Stimulated activated CD4-positive, alpha-beta T cell treated with anti-CD3 and anti-CD28 coated beads, Interleukin-15, amount 100 ng/mL, for 24 hours (primary cell): ENCODE results near the gene RERE.

Experiments used
- DNase-seq: peaks from one replicate; pipeline ENCODE4 v3.0.0-alpha.2; 2020

Gene RERE

GRCh38 chr1:8337776-8338525 lies 479.5 kb downstream of the RERE start:
- no peak for DNase-seq

GRCh38 chr1:8335246-8335645 lies 482.2 kb downstream of the RERE start:
- no peak for DNase-seq

- DNase-seq = no peak
Observed at GRCh38 chr1:8334106-8334851, 483.2 kb downstream of the RERE start.

- DNase-seq = no peak
Observed at GRCh38 chr1:8333246-8333987, 484.0 kb downstream of the RERE start.

GRCh38 chr1:8332806-8333205 lies 484.6 kb downstream of the RERE start:
- DNase-seq = no peak

- DNase-seq = no peak
Observed at GRCh38 chr1:8330271-8331125, 486.9 kb downstream of the RERE start.

GRCh38 chr1:8329858-8330257 lies 487.6 kb downstream of the RERE start:
- no peak for DNase-seq

- no peak for DNase-seq
Observed at GRCh38 chr1:8329439-8329838, 488.0 kb downstream of the RERE start.

GRCh38 chr1:8328271-8328670 lies 489.2 kb downstream of the RERE start:
- DNase-seq = no peak

GRCh38 chr1:8326265-8326664 lies 491.2 kb downstream of the RERE start:
- no peak for DNase-seq

GRCh38 chr1:8325771-8326170 lies 491.7 kb downstream of the RERE start:
- DNase-seq = no peak

GRCh38 chr1:8324176-8324810 lies 493.1 kb downstream of the RERE start:
- DNase-seq = no peak

GRCh38 chr1:8323706-8324105 lies 493.7 kb downstream of the RERE start:
- DNase-seq = no peak

- no peak for DNase-seq
Observed at GRCh38 chr1:8321612-8322011, 495.8 kb downstream of the RERE start.

- DNase-seq = no peak
Observed at GRCh38 chr1:8318436-8318835, 499.0 kb downstream of the RERE start.

- DNase-seq = peak; percentile 90
Observed at GRCh38 chr1:8317647-8318381, 499.6 kb downstream of the RERE start, which contains the start of gene SLC45A1. Gene SLC45A1 (plus strand): TSS chr1:8318114. CDS start chr1:8324330, 6,216 bp downstream.

- no peak for DNase-seq
Observed at GRCh38 chr1:8315573-8316475, 501.6 kb downstream of the RERE start.

GRCh38 chr1:8314346-8315280 lies 502.8 kb downstream of the RERE start:
- DNase-seq = peak; percentile 64

GRCh38 chr1:8313231-8313630 lies 504.2 kb downstream of the RERE start:
- DNase-seq = no peak
